GM19328 (cell line): ENCODE results near the gene REXO4.
"Not testable (repeated sequence)": the region's sequence is repeated elsewhere in the genome, so short reads cannot be mapped to it uniquely, and the experiment has no call there.

Experiments
- ATAC-seq: cut with Tn5 transposase; IDR thresholded peaks from one replicate; pipeline ENCODE4 v1.9.1; 2021; ENCODE audit warnings: mild to moderate bottlenecking, moderate library complexity; ENCODE audit not compliant: unreplicated experiment

REXO4 gene

GRCh38 chr9:133451865-133452264, 34.1 kb upstream of the REXO4 start:
- ATAC-seq: not testable (repeated sequence)

GRCh38 chr9:133449760-133450159, 31.9 kb upstream of the REXO4 start:
- no peak for ATAC-seq

GRCh38 chr9:133448487-133448972, 30.7 kb upstream of the REXO4 start:
- ATAC-seq: no peak

- no peak for ATAC-seq
These were observed 27.6 kb upstream of the REXO4 start for GRCh38 chr9:133445293-133445969.

- no peak for ATAC-seq
These were observed 26.2 kb upstream of the REXO4 start for GRCh38 chr9:133443982-133444381.

- ATAC-seq: no peak
These were observed 25.4 kb upstream of the REXO4 start for GRCh38 chr9:133443248-133443647.

- ATAC-seq: no peak
These were observed 23.8 kb upstream of the REXO4 start for GRCh38 chr9:133441571-133441970.

- no peak for ATAC-seq
These were observed 23.1 kb upstream of the REXO4 start for GRCh38 chr9:133440874-133441273.

- ATAC-seq: no peak
These were observed 21.5 kb upstream of the REXO4 start for GRCh38 chr9:133439337-133439736.

- ATAC-seq: no peak
These were observed 20.1 kb upstream of the REXO4 start for GRCh38 chr9:133437753-133438531.

GRCh38 chr9:133436681-133437080, 18.9 kb upstream of the REXO4 start:
- ATAC-seq: no peak

- ATAC-seq: no peak
These were observed 15.6 kb upstream of the REXO4 start for GRCh38 chr9:133433351-133433843.

- no peak for ATAC-seq
These were observed 12.4 kb upstream of the REXO4 start for GRCh38 chr9:133430244-133430643.

- no peak for ATAC-seq
These were observed 11.9 kb upstream of the REXO4 start for GRCh38 chr9:133429641-133430161.

GRCh38 chr9:133429214-133429613, 11.4 kb upstream of the REXO4 start:
- ATAC-seq: no peak

- ATAC-seq: no peak
These were observed 10.8 kb upstream of the REXO4 start for GRCh38 chr9:133428617-133429101.

- ATAC-seq: no peak
These were observed 10.0 kb upstream of the REXO4 start for GRCh38 chr9:133427658-133428348.

GRCh38 chr9:133426011-133426410, 8.2 kb upstream of the REXO4 start:
- no peak for ATAC-seq

GRCh38 chr9:133425049-133425632, 7.3 kb upstream of the REXO4 start:
- ATAC-seq: no peak

- no peak for ATAC-seq
These were observed 6.4 kb upstream of the REXO4 start for GRCh38 chr9:133424187-133424586.

- no peak for ATAC-seq
These were observed 5.4 kb upstream of the REXO4 start for GRCh38 chr9:133423216-133423615.
